ENCODE measurements around the gene ALCAM. TPM values are rescaled to one million over a fixed set of nuclear protein-coding genes. Genes with fewer than 3 reads are reported as not detected.

ALCAM gene
- total RNA-seq, 4 donors from 2014 or later: 16.8 to 62.0 (median 27.5) TPM

GRCh38 chr3:105373383-105373782 lies 6.7 kb downstream of the ALCAM start:
- no peak for ATAC-seq
- Histone ChIP-seq H3K36me3 (no peaks in the 10 kb centered on the region), H3K9me3 (no peaks in the 10 kb centered on the region), H3K27me3 (no peaks in the 10 kb centered on the region), H3K4me1 (peaks cover 0 to 18% (median 0%) of the 10 kb centered on the region in 3 donors), H3K27ac (no peak overlapping the region), H3K4me3 (no peak overlapping the region)
- TF ChIP-seq POLR2A (IDR thresholded peaks at IDR 0.05): no peak
- no peak for TF ChIP-seq POLR2AphosphoS5 (IDR thresholded peaks at IDR 0.05)
- no peak for TF ChIP-seq EP300 (IDR thresholded peaks at IDR 0.05)
- no peak for TF ChIP-seq CTCF (IDR thresholded peaks at IDR 0.05)

GRCh38 chr3:105375750-105376511 lies 9.2 kb downstream of the ALCAM start:
- 88 to 93% methylated on average over 8 of the region's 8 CpGs for WGBS, 2 donors (ENCODE audit: low coverage in 1 of 2)
- Histone ChIP-seq H3K9me3 (no peaks in the 10 kb centered on the region), H3K36me3 (no peaks in the 10 kb centered on the region), H3K27me3 (no peaks in the 10 kb centered on the region), H3K4me1 (no peaks in the 10 kb centered on the region), H3K27ac (no peak overlapping the region), H3K4me3 (no peak overlapping the region)
- ATAC-seq: no peak
- TF ChIP-seq EP300 (IDR thresholded peaks at IDR 0.05) (no peak), POLR2A (IDR thresholded peaks at IDR 0.05) (no peak)

GRCh38 chr3:105377716-105378115 lies 11.0 kb downstream of the ALCAM start:
- 68 to 81% methylated on average over 2 of the region's 2 CpGs for WGBS, 2 donors (ENCODE audit: low coverage in 1 of 2)
- Histone ChIP-seq H3K27ac (no peak overlapping the region), H3K4me3 (no peak overlapping the region), H3K27me3 (no peaks in the 10 kb centered on the region), H3K9me3 (no peaks in the 10 kb centered on the region), H3K4me1 (no peaks in the 10 kb centered on the region), H3K36me3 (no peaks in the 10 kb centered on the region)
- TF ChIP-seq POLR2AphosphoS5 (IDR thresholded peaks at IDR 0.05) (no peak), CTCF (IDR thresholded peaks at IDR 0.05) (no peak), POLR2A (IDR thresholded peaks at IDR 0.05) (no peak), EP300 (IDR thresholded peaks at IDR 0.05) (no peak)
- no peak for ATAC-seq

- H3K4me3 ChIP-seq: no peak overlapping the region
These were observed 18.5 kb downstream of the ALCAM start for GRCh38 chr3:105385179-105385578.

GRCh38 chr3:105385819-105386508 lies 19.3 kb downstream of the ALCAM start:
- TF ChIP-seq EP300 (IDR thresholded peaks at IDR 0.05): no peak
- no peak for TF ChIP-seq CTCF (IDR thresholded peaks at IDR 0.05)
- TF ChIP-seq POLR2AphosphoS5 (IDR thresholded peaks at IDR 0.05): no peak
- TF ChIP-seq POLR2A (IDR thresholded peaks at IDR 0.05): no peak
- H3K27me3 ChIP-seq: no peaks in the 10 kb centered on the region
- H3K36me3 ChIP-seq: no peaks in the 10 kb centered on the region
- no peak for ATAC-seq
- H3K4me1 ChIP-seq: peaks cover 0 to 5% (median 0%) of the 10 kb centered on the region in 3 donors
- H3K4me3 ChIP-seq: no peak overlapping the region
- peaks cover 0 to 6% (median 0%) of the 10 kb centered on the region in 3 donors for H3K9me3 ChIP-seq
- H3K27ac ChIP-seq: no peak overlapping the region

More at GRCh38 chr3:105385179-105385578, 18.5 kb downstream of the ALCAM start:
- ATAC-seq: no peak
- Histone ChIP-seq H3K36me3 (no peaks in the 10 kb centered on the region), H3K27ac (no peak overlapping the region), H3K9me3 (no peaks in the 10 kb centered on the region), H3K4me1 (peaks cover 0 to 5% (median 0%) of the 10 kb centered on the region in 3 donors), H3K27me3 (no peaks in the 10 kb centered on the region)
- WGBS, 2 donors (ENCODE audit: low coverage in 1 of 2): 94 to 95% methylated on average over 2 of the region's 2 CpGs
- no peak for TF ChIP-seq POLR2A (IDR thresholded peaks at IDR 0.05)
- no peak for TF ChIP-seq POLR2AphosphoS5 (IDR thresholded peaks at IDR 0.05)
- no peak for TF ChIP-seq EP300 (IDR thresholded peaks at IDR 0.05)
- TF ChIP-seq CTCF (IDR thresholded peaks at IDR 0.05): no peak
